Gastroesophageal sphincter (tissue), 3 donors: ENCODE measurements around the gene CSGALNACT2.

Experiments
- CTCF ChIP-seq, 4 experiments: fragments of 200-600 bp in 2 of 4; fragments of 450-650 bp in 2 of 4; sonication (generic) in 1 of 4; IDR thresholded peaks; one replicate each; pipeline ENCODE4 v1.5.1; 2017 to 2019; ENCODE audit warnings: antibody characterized with exemption in 4 of 4, mild to moderate bottlenecking in 2 of 4, moderate library complexity in 2 of 4
- EP300 ChIP-seq: sonication (generic); formaldehyde crosslinking; IDR thresholded peaks from one replicate; pipeline ENCODE4 v1.6.1; 2017; ENCODE audit warnings: antibody characterized with exemption, mild to moderate bottlenecking
- POLR2A ChIP-seq, 2 donors: fragments of 450-650 bp; IDR thresholded peaks; one replicate each; pipeline ENCODE4 v1.6.1; 2017; ENCODE audit warnings: antibody characterized with exemption in 2 of 2, mild to moderate bottlenecking in 2 of 2, moderate library complexity in 1 of 2
- POLR2AphosphoS5 ChIP-seq: sonication (generic); formaldehyde crosslinking; IDR thresholded peaks from one replicate; pipeline ENCODE4 v1.6.1; 2017; ENCODE audit warnings: antibody characterized with exemption

GRCh38 chr10:43225004-43225786, 87.0 kb downstream of the CSGALNACT2 start:
- TF ChIP-seq EP300 = no peak
- TF ChIP-seq POLR2AphosphoS5 = no peak
- no peak for TF ChIP-seq CTCF (IDR thresholded peaks at IDR 0.05)
- TF ChIP-seq POLR2A (IDR thresholded peaks at IDR 0.05) = no peak
